GM19043 (cell line): ENCODE results near the gene CADM2.
"Not testable (repeated sequence)": the region's sequence is repeated elsewhere in the genome, so short reads cannot be mapped to it uniquely, and the experiment has no call there.

ENCODE experiments used
- ATAC-seq: cut with Tn5 transposase; IDR thresholded peaks from one replicate; pipeline ENCODE4 v1.9.1; 2021; ENCODE audit warnings: low read depth; ENCODE audit not compliant: unreplicated experiment

The CADM2 gene

DNA sequence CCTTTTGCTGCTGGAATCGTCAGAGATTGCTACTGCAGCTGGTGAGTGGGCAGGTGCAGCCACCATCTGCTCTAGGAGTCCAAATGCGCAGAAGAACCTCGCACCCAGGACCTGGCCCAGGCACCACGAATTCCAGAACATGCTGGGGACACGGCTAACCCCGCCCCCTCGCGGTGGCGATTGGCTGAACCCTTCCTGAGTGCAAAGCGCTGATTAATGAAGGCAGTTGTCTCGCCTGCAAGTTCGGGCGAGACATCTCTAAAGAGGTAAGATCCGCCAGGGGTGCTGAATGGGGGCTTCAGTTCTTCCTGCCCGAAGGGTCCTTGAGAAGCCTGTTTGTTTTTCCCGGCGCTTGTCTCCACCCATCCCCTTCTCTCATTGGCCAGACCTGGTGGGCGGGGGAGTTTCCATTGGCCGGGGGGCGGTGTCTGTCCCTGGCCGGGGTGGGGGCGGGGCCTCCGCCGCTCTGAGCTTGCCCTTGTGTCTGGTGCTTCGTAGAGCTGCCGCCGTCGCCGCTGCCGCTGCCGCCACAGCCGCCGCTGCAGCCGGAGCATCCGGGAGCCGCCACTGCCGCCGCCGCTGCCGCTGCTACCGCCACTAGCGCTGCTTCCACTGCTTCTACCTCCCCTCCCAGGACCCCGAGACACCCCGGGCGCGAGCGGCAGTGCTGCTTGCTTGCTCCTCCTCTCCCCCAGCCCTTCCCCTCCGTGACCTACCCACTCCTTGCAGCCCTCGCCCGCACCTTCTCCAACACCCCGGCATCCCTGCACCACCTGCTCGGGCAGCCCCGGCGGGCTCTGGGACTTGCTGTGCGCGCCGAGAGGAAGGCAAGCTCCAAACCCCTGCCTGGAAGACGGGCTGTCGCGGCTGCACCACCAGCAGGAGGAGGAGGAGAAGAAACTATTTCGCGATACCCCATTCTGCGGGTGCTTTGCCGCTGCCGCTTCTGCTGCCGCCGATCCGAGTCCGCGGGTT, at the start of gene CADM2:
Gene CADM2 (plus strand): TSS at position 495 of the 975 bp plus-strand sequence.
- ATAC-seq: peak; percentile 85

DNA sequence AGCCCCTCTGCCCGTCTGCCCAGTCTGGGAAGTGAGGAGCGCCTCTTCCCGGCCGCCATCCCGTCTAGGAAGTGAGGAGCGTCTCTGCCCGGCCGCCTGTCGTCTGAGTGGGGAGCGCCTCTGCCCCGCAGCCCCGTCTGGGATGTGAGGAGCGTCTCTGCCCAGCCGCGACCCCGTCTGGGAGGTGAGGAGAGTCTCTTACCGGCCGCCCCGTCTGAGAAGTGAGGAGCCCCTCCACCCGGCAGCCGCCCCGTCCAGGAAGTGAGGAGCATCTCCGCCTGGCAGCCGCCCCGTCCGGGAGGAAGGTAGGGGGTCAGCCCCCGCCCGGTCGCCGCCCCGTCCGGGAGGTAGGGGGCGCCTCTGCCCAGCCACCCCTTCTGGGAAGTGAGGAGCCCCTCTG, 40.2 kb upstream of the CADM2 start:
- ATAC-seq: not testable (repeated sequence)

DNA sequence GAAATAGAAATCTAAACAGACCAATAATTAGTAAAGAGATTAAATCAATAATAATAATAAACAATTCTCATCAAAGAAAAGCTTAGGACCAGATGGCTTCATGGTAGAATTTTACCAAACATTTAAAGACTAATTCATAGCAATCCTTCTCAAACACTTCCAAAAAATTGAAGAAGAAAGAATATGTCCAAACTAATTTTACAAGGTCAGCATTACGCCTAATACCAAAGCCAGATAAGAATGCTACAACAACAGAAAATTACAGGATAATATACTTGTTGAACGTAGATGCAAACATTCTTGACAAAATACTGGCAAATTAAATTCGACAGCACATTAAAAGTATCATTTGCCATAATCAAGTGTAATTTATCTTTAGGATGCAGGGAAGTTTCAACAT, 36.1 kb upstream of the CADM2 start:
- no peak for ATAC-seq

DNA sequence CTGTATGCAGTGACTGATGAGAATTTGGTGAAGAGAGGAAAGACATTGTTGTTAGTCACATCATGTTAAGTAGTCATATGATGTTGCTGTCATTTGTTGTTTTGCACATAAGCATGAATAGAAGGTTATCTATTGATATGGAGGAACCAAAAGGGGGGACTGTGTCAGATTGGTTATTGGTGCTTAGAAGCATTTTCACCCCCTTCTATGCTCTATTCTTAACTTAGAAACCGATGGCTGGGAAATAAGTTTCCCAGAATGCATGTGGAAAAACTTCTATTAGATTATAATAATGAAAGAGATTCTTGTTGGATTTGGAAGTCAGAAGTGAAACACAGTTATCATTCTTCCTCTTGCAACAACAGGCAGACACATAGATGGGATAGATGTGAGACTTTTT, 33.2 kb upstream of the CADM2 start:
- no peak for ATAC-seq

DNA sequence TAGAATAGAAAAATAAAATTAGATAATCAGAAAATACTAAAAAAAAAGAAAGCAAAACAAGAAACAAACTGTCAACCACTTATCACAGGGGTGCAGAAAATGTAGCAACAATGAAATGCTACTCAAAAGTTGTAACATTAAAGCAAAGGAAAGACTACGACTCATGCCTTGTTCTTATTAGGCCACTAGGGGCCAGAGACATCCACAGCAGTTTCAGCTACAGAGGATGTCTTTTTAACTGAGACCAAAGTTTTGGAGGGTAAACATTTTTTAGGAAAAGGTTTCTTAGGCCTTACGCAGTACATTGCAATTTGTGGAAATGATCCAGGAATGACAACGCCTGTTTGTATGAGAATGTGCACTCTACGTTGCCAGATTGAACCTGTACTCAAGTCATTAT, 15.4 kb upstream of the CADM2 start:
- ATAC-seq: no peak

DNA sequence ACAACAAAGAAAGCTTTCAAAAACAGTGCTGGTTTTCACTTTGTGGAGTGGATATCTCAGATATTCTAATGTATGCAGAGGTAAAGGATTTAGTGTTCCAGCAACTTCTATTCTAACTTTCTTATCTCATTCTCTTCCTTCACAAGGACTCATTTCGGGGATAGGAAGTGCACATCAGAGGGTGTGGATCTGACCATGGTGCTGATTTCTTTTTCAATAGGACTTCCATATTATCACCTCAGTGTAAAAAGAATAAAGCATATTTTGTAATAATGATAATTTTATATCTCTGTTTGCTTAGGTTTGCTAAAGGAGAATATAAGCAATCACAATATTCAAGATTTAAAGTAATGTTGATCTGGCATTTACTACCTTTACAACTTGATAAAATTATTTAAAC, 12.5 kb upstream of the CADM2 start:
- ATAC-seq: no peak

DNA sequence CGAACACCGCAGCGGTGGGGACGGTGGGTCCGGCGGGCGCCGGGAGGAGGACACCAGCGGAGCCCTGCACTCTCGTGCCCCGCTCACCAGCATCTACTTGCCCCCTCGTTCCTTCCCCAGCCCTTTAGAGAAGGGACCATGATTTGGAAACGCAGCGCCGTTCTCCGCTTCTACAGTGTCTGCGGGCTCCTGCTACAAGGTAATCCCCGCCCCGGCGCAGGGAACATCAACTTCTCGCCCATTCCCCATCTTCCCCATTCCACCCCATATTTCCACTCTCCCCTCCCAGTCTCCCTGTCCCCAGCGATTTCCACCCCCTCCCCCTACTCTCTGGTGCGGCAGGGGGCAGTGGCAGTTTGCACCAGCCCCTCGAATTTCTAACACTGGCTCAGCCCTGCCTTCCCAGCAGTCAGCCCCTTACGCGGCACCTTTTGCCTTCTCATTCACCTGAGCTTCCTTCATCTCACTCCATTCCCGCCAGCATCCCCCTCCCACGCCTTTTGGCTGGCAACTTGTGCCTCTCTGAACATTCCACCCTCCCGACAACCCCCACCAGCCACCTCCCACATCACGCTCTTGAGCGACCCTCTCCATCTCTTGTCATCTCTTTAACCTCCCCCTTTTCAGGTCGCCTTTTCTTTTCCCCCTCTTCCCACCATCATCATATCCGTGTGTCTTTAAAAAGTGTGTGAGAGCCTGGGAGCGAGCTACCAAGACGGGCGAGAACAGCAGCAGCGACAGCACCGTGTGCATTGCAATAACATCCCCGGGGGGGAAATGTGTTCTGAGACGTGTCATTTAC, 882 bp downstream of the CADM2 start:
- ATAC-seq: no peak

DNA sequence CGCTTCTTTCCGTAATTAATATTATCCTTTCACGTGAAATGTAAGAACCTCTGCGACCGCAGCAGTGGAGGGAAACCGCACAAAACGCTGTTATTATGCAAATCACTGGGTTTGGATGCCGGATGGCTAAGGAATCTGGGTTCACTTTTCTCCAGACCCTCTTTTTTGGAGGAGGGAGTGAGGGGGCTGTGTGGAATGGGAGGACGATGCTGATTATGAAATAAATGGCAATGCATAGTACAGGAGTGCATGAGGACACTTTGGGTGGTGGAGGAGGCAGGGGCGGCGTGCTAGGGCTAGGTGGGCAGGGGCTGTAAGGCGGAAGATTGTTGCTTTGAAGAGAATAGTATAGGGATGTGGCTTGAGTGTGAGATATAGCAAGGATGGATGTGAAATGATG, 1.8 kb downstream of the CADM2 start:
- ATAC-seq: no peak

DNA sequence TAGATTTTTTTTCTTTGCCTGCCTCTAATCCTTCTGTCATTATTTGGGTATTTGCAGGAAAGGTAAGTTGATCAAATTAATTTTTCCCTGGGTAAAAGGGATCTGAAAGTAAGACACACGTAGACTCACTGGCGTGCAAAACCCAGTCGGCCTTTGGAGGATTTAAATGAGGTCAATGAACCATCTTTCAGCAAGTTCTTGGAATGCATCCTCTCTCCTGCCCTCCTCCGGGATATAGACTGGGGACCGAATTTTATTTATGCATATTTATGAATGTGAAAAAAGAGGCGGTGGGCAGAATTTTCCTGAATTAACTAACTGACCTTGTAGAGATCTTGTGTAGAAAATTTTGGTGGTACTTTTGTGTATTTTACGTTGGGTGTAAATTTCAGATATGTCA, 2.2 kb downstream of the CADM2 start:
- ATAC-seq: no peak

DNA sequence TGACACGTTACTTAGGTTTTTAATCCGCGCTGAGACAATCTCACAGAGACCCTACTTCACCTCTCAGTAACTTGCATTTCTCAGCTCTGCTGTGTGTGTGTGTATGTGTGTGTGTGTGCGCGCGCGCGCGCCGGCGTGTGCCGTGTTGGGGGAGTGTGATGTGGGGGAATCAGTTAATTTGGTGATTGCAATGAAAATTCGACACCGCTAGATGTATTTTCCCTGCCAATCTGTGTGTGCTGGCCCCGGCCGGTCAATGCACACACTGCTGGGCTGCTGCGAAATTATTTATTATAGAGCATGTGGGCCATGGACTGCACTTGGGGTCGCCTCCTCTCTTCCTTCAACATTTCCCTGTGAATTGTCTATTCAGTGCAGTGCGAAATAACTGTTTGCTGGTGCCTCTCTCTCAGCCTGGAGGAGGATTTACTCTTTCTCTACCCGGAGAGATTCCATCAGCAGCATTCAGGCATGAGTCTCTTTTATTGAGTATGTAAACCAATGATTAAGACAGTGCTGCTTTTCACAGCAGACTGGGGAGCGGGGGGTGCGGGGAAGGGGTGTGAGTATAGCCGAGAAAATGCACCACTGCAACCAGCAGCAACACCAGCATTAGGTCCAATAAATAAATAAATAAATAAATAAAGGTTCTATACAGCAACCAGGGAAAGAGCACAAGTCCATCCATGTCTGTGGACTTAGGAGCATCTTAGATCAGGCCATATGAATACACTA, 2.9 kb downstream of the CADM2 start:
- no peak for ATAC-seq

DNA sequence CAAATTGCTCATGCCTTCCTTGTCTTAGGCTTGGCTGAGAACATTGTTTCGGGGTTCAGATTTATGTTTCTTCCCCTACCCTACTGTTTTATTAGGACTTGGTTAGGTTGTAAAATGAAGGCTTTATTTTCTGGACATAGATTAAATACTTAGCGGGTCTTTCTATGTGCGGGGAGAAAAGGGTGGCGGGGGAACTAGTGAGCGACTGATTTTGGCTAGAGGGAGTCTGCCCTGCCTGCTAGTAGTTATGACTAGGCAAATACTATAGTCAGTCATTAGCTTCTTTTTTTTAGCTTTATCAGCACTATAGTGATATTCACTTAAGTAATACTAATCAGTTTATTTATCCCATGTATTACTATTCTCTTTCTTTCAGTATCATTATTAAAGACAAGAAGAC, 3.6 kb downstream of the CADM2 start:
- ATAC-seq: no peak

DNA sequence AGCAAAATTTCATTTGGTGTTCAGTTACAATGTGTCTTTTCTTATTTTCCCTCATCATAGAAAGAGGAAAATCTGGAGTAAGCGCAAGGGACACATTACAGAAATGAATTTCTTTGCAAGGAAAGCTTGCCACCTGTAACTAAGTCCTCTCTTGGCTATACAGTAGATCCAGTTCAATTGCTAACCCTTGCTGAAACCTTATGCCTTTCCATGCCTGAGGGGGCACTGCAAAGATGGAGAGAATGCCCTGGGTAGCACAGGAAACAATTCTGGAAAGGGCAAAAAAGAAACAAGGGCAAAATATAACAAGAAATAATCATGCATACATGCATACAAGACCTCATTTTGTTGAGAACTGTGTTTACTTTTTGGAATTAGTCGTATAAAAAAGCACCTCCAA, 4.3 kb downstream of the CADM2 start:
- no peak for ATAC-seq

DNA sequence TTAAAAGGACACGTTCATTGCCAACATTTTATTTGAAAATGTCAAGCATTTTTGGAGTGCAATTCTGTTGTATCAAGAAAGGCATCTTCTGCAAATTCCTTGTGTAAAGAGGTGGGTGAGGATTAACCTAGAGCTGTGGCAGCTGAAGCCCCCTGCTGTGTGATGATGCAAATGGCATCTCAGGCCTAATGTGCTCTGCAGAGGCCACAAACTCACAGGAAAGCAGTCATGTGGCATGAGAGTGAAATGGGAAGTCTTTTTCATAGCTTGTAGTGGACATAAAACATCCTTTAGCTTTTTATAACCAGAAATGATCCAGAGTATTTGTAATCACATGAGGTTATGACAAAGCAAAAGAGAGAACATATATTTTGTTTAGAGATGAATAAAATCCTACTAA, 6.4 kb downstream of the CADM2 start:
- ATAC-seq: no peak

DNA sequence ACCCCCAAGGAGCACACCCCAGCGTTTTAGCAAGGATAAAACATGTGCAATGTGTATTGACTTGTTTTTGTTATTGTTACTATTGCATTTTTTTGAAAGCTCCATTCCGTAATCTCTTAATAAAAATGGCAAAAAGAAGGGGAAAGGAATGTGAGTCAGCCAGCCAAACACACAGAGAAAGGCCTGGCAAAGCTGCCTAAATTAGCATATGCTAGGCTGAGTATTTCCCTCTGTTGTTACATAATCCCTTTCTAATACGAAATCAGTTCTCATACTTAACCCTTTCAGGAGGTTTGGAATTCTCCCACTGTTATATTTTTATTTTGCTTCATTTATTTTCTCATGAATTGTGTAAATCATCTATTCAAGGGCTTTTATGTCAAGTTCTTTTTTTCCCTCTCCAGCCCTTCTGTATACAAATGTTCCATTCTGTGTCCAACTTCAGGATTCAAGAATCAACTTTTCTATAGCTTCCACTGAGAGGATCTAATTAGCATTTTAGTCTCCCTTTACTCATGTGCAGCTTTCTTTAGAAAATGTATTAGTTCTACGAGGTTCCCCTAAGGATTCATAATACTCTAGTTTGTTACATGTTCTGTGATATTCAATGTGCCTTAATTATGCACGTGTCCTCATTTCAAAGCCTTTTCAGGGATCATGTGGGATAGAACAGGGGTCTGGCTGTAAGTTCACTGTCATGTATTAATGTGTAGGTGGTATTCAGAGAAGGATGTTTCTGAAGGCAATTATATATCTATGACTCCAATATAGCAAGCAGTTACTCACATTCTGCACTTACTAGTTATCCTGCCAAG, 9.2 kb downstream of the CADM2 start:
- ATAC-seq: no peak

DNA sequence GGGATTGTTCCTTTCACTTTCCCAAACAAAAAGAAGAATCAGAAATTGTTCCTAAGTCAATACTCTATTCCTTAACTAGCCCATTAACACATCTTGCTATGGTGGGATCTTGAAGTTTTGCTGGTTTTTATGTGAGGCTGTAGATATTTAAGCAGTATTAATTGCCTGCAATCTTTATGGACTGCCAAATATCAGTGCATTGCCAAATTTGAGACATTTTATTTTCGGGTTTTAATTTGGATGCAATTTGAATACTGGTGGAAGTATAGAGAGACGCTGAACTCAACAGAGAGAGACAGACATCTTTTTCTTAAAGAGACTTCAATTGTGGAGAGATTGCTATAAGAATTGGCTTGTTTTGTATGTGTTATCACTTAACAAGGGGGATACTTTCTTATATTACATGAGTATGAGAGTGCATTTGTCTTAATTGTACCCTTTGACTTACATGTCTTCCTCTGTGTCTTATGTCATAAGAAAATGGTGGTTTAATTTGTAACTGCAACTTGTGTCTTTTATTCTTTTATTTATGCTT, 10.0 kb downstream of the CADM2 start:
- ATAC-seq: no peak

DNA sequence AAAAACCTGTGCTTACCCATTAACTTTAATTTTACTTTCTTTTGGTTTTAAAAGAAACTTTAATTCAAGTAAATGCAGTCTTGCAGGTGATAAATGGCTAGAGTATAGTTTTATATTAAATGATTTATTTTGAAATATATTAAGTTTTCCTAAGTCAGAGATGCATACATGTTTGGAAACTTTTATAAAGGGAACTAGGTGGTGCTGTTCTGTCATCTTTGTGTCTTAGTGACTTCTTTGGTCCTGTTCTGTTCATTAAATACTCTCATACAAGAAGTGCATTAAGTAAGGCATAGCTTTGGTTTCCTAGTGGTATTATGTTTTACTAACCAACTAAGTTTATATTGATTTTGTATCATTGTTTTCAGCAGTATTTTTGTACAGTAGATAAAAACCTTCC, 15.6 kb downstream of the CADM2 start:
- ATAC-seq: no peak

DNA sequence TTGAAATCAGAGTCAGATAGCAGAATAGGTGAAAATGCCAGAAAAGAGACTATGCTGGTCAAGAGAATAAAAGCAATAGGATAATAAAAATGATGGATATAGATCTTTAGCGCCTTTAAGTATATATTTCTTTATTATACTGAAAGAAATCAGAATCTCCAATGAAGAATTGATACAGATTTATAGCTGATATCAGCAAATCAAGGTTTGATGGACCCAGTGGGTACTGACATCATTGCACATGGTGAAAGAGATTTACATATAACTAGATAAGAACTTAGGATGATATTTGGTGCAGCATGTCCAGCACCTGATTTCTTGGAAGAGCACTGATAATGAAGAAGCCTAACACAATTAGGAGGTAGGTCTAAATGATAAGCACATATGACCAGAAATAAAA, 18.2 kb downstream of the CADM2 start:
- no peak for ATAC-seq

DNA sequence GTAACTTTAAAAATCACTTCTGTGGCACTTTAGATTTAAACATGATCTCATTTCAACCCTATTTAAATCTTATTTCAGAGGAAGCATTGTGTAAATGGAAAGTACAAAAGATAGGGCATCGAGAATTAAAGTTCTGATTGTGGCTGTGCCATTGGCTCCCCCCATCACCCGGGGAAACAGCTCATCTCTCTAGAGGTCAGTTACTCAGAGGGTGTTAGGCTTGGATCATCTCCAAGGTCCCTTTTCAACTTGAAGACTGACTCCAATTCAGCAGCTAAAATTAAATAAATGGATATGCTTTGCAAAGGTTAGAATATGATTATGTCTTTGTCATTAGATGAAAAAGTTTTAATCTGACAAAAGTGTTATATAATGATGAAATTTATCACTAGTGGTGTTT, 20.1 kb downstream of the CADM2 start:
- ATAC-seq: no peak

DNA sequence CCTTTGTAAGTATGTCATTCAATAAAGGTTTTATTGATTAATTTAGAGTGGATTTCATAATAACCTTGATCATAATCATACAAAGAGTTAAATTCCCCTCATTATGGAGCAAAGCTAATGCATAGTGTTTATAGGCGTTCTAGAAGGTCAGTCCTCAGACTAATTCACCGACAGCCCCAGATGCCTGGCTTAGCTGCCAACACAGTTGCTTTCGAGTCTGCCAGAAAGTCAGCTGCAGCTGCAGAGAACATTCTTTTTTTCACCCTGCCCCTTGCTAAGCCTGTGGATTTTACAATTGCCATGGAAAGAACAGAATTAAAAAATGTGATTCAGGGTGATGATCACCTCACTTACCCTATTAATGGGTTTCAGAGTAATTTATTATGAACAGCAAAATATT, 21.2 kb downstream of the CADM2 start:
- ATAC-seq: no peak

DNA sequence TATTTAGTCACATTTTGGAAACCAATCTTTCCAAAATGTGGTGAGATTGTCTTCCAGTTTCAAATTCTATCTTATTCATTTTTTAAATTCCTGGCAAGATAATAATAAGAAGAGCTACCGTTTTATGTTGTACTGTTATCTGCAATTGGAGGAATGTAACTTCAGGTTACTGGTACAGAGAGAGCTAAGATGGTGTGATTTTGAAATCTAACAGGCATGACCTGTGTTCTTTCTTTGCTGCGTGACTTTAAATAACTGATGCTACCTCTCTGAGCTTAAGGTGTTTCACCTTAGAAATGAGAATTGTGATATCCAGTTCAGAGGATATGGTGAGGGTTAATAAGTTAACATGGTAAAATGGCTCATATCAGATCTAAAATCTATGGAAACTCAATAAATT, 21.7 kb downstream of the CADM2 start:
- no peak for ATAC-seq
